Caco-2 (cell line): ENCODE data around the gene PTGDR2. TPM values are rescaled to one million over a fixed set of nuclear protein-coding genes. Genes with fewer than 3 reads are reported as not detected.

ENCODE experiments used
- BruUV-seq: library from RNA; stranded (reverse); fragments of 400-500 nt; replicated peaks from 2 replicates; lab custom pipeline; 2021; lab: Mats Ljungman, UMichigan
- CTCF ChIA-PET: fragments of 300-600 bp; sonication (Branson Sonifier 250); formaldehyde crosslinking; loops from one replicate; lab custom pipeline; 2022; ENCODE audit warnings: antibody characterized with exemption; lab: Charles Lee
- POLR2A ChIA-PET: fragments of 300-600 bp; sonication (Branson Sonifier 250); formaldehyde crosslinking; loops from one replicate; lab custom pipeline; 2022; ENCODE audit warnings: antibody characterized with exemption; lab: Charles Lee
- DNase-seq, 2 experiments: peaks; one replicate each; pipeline versions ENCODE4 v3.0.0 to v3.0.0-alpha.2; 2020 to 2022
- H3K27me3 ChIP-seq: replicated peaks from 2 replicates; pipeline ENCODE4 v1.6.0; 2011; ENCODE audit warnings: low read length; ENCODE audit not compliant: control insufficient read depth, insufficient read depth
- H3K36me3 ChIP-seq: 2 replicates; pipeline ENCODE4 v1.5.1; 2011; ENCODE audit warnings: low read length; ENCODE audit not compliant: control insufficient read depth, insufficient read depth
- H3K4me1 ChIP-seq: fragments of 250-450 bp; sonication (Bioruptor Pico); 2 replicates; pipeline ENCODE4 v1.5.1; 2020; ENCODE audit warnings: mild to moderate bottlenecking
- H3K4me3 ChIP-seq: 2 replicates; pipeline ENCODE4 v1.5.1; 2011; ENCODE audit warnings: low read depth, mild to moderate bottlenecking, control low read depth, low read length
- H3K9me3 ChIP-seq: fragments of 250-450 bp; sonication (Bioruptor Pico); 2 replicates; pipeline ENCODE4 v1.5.1; 2020; ENCODE audit warnings: mild to moderate bottlenecking, moderate library complexity
- H3K27ac Mint-ChIP-seq: one replicate; pipeline ENCODE4 v1.8.0; 2022; ENCODE audit warnings: mixed read lengths; ENCODE audit not compliant: unreplicated experiment
- H3K27me3 Mint-ChIP-seq: one replicate; pipeline ENCODE4 v1.8.0; 2022; ENCODE audit warnings: mixed read lengths; ENCODE audit not compliant: insufficient read depth, unreplicated experiment
- H3K36me3 Mint-ChIP-seq: one replicate; pipeline ENCODE4 v1.8.0; 2022; ENCODE audit warnings: mild to moderate bottlenecking, mixed read lengths; ENCODE audit not compliant: insufficient read depth, unreplicated experiment
- H3K4me1 Mint-ChIP-seq: one replicate; pipeline ENCODE4 v1.8.0; 2022; ENCODE audit warnings: low read depth, mixed read lengths; ENCODE audit not compliant: unreplicated experiment
- H3K4me3 Mint-ChIP-seq: one replicate; pipeline ENCODE4 v1.8.0; 2022; ENCODE audit warnings: mild to moderate bottlenecking, moderate library complexity, mixed read lengths; ENCODE audit not compliant: unreplicated experiment
- H3K9me3 Mint-ChIP-seq: one replicate; pipeline ENCODE4 v1.8.0; 2022; ENCODE audit warnings: mixed read lengths; ENCODE audit not compliant: unreplicated experiment
- intact Hi-C: fragments of 100-400 bp; cut with micrococcal nuclease; formaldehyde crosslinking; loops from one replicate; pipeline ENCODE4 v1.10.0; 2022; ENCODE audit not compliant: unreplicated experiment
- total RNA-seq: library from RNA; stranded (reverse); gene quantifications from 2 replicates; pipeline ENCODE4 v1.2.3, GENCODE V29; 2022
- TF ChIP-seq, protein P1 (sequence below), 2 experiments: fragments of 200-600 bp in 1 of 2; IDR thresholded peaks; 1 replicate in 1 of 2; 2 replicates in 1 of 2; pipeline versions ENCODE4 v1.5.1 to v1.8.0; 2011 to 2022; ENCODE audit warnings: antibody characterized with exemption in 1 of 2, control low read depth in 1 of 2, inconsistent platforms in 1 of 2, low read depth in 1 of 2, low read length in 1 of 2, mild to moderate bottlenecking in 1 of 2, moderate library complexity in 1 of 2; ENCODE audit not compliant: insufficient read depth in 1 of 2, severe bottlenecking in 1 of 2, unreplicated experiment in 1 of 2

The PTGDR2 gene
- total RNA-seq, 1 experiment from 2014 or later: 0.09 TPM

DNA sequence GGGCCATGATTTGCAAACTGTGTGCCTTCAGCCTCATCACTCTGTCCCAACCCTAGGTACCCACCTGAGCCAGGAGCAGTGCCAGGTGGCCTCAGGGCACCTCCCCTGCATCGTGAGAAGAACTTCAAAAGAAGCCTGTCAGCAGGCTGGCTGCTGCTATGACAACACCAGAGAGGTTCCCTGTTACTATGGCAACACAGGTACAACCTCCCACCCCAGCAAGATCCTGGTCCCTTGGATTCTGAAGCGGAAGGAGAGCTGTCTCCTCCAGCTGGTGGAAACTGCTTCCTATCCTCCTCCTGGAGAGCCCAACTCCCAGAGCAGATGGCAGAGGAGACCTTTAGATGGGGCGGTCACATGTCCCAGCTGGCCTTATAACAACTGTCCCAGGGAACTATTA lies 14.5 kb upstream of the PTGDR2 start:
- CTCF ChIA-PET: no interaction called here
- no peaks in the 10 kb centered on the region for H3K27me3 Mint-ChIP-seq
- no TSS peak for BruUV-seq
- no peaks in the 10 kb centered on the region for H3K36me3 Mint-ChIP-seq
- H3K9me3 ChIP-seq: no peaks in the 10 kb centered on the region
- DNase-seq: no peak
- H3K27ac Mint-ChIP-seq: no peak overlapping the region
- POLR2A ChIA-PET: no interaction called here
- H3K4me3 Mint-ChIP-seq: no peak overlapping the region
- intact Hi-C loops: no loop called here
- TF ChIP-seq, protein P1, sequence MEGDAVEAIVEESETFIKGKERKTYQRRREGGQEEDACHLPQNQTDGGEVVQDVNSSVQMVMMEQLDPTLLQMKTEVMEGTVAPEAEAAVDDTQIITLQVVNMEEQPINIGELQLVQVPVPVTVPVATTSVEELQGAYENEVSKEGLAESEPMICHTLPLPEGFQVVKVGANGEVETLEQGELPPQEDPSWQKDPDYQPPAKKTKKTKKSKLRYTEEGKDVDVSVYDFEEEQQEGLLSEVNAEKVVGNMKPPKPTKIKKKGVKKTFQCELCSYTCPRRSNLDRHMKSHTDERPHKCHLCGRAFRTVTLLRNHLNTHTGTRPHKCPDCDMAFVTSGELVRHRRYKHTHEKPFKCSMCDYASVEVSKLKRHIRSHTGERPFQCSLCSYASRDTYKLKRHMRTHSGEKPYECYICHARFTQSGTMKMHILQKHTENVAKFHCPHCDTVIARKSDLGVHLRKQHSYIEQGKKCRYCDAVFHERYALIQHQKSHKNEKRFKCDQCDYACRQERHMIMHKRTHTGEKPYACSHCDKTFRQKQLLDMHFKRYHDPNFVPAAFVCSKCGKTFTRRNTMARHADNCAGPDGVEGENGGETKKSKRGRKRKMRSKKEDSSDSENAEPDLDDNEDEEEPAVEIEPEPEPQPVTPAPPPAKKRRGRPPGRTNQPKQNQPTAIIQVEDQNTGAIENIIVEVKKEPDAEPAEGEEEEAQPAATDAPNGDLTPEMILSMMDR (IDR thresholded peaks at IDR 0.05; ENCODE audit: insufficient read depth in 1 of 2, low read depth in 1 of 2, low read length in 1 of 2, severe bottlenecking in 1 of 2, unreplicated experiment in 1 of 2): no peak
- no peaks in the 10 kb centered on the region for H3K9me3 Mint-ChIP-seq
- no peak overlapping the region for H3K4me3 ChIP-seq
- no peaks in the 10 kb centered on the region for H3K27me3 ChIP-seq
- H3K36me3 ChIP-seq: no peaks in the 10 kb centered on the region
- H3K4me1 Mint-ChIP-seq: peaks cover 7% of the 10 kb centered on the region
- H3K4me1 ChIP-seq: no peaks in the 10 kb centered on the region

DNA sequence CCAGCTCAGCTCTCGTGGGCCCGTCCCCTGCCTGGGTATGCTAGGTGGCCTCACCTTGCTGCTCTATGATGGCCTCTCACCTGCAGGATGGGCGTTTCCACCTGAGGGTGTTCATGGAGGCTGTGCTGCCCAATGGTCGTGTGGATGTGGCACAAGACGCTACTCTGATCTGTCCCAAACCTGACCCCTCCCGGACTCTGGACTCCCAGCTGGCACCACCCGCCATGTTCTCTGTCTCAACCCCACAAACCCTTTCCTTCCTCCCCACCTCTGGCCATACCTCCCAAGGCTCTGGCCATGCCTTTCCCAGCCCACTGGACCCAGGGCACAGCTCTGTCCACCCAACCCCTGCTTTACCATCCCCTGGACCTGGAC lies 13.7 kb upstream of the PTGDR2 start:
- H3K27ac Mint-ChIP-seq: no peak overlapping the region
- H3K4me1 Mint-ChIP-seq: peaks cover 7% of the 10 kb centered on the region
- H3K9me3 ChIP-seq: no peaks in the 10 kb centered on the region
- BruUV-seq: no TSS peak
- TF ChIP-seq, protein P1 (IDR thresholded peaks at IDR 0.05; ENCODE audit: insufficient read depth in 1 of 2, low read depth in 1 of 2, low read length in 1 of 2, severe bottlenecking in 1 of 2, unreplicated experiment in 1 of 2): no peak
- no peaks in the 10 kb centered on the region for H3K27me3 Mint-ChIP-seq
- H3K27me3 ChIP-seq: no peaks in the 10 kb centered on the region
- CTCF ChIA-PET: no interaction called here
- H3K4me3 Mint-ChIP-seq: no peak overlapping the region
- H3K4me1 ChIP-seq: no peaks in the 10 kb centered on the region
- no peaks in the 10 kb centered on the region for H3K36me3 Mint-ChIP-seq
- no peaks in the 10 kb centered on the region for H3K36me3 ChIP-seq
- H3K9me3 Mint-ChIP-seq: no peaks in the 10 kb centered on the region
- no peak overlapping the region for H3K4me3 ChIP-seq
- no peak for DNase-seq
- POLR2A ChIA-PET: no interaction called here
- intact Hi-C loops: no loop called here

DNA sequence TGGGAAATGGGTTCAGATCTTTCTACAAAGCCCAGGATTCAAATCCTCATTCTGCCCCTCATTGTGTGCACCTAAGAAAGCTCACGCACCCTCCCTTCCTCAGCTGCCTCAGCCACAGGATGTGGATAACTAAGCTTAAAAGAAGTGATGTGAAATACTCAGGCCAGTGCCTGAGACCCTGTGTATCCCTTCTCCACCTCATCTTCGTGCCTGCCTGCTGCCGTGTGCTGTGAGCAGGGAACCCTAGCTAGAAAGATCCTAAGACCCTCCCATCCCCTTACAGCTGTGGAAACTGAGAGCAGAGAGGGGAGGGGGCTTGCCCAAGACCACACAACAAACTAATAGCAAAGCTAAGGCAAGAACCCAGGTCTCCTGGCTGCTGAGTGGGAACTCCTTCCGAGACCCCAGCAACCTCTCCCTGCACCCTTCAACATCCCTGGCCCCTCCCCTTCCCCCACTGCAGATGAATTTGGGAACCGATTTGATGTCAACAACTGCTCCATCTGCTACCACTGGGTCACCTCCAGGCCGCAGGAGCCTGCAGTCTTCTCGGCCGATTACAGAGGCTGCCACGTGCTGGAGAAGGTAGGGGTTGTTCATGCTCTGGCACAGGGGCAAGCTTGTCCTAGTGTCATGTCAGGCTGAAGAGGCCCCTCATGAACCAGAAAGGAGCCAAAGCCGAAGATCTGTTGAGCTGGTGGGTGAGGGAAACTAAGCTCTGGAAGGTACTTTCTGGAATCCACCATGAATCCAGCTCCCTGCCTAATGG lies 13.1 kb upstream of the PTGDR2 start:
- Mint-ChIP-seq H3K4me3 (no peak overlapping the region), H3K27me3 (no peaks in the 10 kb centered on the region), H3K27ac (no peak overlapping the region), H3K4me1 (peaks cover 7% of the 10 kb centered on the region), H3K36me3 (no peaks in the 10 kb centered on the region), H3K9me3 (no peaks in the 10 kb centered on the region)
- no peak overlapping the region for H3K4me3 ChIP-seq
- BruUV-seq: no TSS peak
- no peaks in the 10 kb centered on the region for H3K36me3 ChIP-seq
- H3K27me3 ChIP-seq: no peaks in the 10 kb centered on the region
- no peaks in the 10 kb centered on the region for H3K4me1 ChIP-seq
- TF ChIP-seq, protein P1 (IDR thresholded peaks at IDR 0.05; ENCODE audit: insufficient read depth in 1 of 2, low read depth in 1 of 2, low read length in 1 of 2, severe bottlenecking in 1 of 2, unreplicated experiment in 1 of 2): no peak
- DNase-seq: no peak
- POLR2A ChIA-PET: no interaction called here
- CTCF ChIA-PET: interaction anchor here (1.2 kb wide), 1 partner anchor 18 kb away, joined by 4 read pairs; no protein-coding TSS in a partner anchor
- intact Hi-C loops: no loop called here
- no peaks in the 10 kb centered on the region for H3K9me3 ChIP-seq
